NT2/D1 (cell line): ENCODE measurements around the gene IMPDH2.

ENCODE experiments used
- SUZ12 ChIP-seq: IDR thresholded peaks from 2 replicates; pipeline ENCODE4 v1.6.1; 2011; ENCODE audit not compliant: insufficient read length, insufficient read depth; ENCODE audit errors: extremely low read depth
- YY1 ChIP-seq: IDR thresholded peaks from 2 replicates; pipeline ENCODE4 v1.6.1; 2011; ENCODE audit not compliant: insufficient read length, insufficient read depth
- ZNF274 ChIP-seq: IDR thresholded peaks from 2 replicates; pipeline ENCODE4 v1.6.1; 2011; ENCODE audit warnings: mild to moderate bottlenecking, low read depth, low read length

DNA sequence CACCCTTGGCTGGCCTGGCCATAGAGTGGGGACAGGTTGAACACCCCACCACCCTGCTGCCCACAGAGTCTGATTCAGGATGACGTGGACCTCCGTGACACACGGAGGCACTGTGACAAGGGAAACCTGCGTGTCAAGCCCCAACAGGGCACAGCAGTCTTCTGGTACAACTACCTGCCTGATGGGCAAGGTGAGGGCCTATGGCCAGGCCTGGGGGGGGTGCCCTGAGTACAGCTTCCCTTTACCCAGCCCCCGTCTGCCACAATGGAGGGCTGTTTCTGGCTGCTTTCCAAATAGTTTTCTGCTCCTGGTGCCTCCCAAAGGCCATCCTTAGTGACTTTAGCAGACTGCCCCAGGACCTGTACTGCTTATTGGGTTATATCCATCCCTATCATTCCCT lies 23.2 kb downstream of the IMPDH2 start:
- TF ChIP-seq YY1 = no peak
- TF ChIP-seq SUZ12 = no peak
- TF ChIP-seq ZNF274 = no peak
